ELF-1 (cell line): ENCODE measurements around the gene RTN4RL1.

Experiments
- DNase-seq: peaks from one replicate; pipeline ENCODE4 v3.0.0-alpha.2; 2016; ENCODE audit warnings: low read depth, low spot score

RTN4RL1 gene

DNA sequence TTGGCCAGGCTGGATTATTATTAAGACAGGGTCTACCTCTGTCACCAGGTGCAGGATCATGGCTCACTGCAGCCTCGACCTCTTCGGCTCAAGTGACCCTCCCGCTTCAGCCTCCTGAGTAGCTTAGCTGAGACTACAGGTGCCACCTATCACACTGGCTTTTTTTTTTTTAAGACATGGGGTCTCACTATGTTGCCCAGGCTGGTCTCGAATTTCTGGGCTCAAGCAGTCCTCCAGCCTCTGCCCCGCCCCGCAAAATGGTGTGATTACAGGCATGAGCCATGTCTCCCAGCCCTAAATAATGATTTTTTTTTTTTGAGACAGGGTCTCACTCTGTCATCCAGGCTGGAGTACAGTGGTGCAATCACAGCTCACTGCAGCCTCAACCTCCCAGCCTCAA is 22.5 kb upstream of the RTN4RL1 start:
- DNase-seq: no peak

DNA sequence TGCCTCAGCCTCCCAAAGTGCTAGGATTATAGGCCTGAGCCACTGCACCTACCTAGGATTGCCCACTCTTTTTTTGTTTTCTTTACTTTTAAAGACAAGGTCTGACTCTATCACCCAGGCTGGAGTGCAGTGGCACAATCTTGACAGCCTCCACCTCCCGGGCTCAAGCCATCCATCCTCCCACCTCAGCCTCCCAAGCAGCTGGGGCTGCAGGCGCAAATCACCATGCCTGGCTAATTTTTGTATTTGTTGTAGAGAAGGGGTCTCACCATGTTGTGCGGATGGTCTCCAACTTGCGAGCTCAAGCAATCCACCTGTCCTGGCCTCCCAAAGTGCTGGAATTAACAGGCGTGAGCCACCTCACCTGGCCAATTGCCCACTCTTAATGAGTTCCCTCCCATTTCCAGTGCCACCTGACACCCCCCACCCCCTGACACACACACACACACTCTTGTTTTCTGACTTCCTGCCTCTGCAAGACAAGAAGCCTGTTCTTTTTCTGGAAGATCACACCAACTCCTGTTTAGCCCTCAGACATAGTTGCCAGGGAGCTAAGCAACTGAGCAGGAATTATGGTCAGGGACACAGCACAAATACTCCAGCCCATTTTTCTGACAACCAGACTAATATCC is 19.2 kb upstream of the RTN4RL1 start:
- DNase-seq: no peak

DNA sequence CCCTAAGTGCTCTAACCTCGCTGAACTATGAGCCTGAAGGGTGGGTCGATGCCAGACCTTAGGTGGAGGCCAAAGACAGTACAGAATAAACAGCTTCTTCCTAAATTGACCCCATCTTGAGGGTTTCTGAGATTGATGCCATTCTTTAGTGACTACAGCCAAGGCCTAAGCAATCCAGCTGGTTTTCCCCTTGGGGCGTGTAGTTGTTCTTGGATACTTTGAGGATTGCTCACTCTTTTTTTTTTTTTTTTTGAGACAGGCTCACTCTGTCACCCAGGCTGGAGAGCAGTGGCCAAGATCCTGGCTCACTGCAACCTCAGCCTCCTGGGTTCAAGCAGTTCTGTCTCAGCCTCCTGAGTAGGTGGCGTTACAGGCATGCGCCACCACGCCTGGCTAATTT is 18.7 kb upstream of the RTN4RL1 start:
- DNase-seq: no peak

DNA sequence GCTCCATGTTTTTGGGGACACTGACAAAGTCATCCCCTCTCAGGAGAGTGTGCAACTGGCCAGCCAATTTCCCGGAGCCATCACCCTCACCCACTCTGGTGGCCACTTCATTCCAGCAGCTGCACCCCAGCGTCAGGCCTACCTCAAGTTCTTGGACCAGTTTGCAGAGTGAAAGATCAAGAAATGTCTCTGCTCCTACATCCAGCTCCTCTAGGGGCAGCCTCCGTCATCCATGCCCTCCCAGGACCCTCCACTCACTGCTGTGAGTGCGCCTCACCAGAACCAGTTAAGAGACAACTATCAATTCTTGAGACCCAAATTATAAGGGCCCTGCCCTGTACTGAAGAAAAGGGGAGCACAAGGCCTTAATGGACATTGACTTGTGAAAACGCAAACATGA is 17.8 kb upstream of the RTN4RL1 start:
- DNase-seq: no peak

DNA sequence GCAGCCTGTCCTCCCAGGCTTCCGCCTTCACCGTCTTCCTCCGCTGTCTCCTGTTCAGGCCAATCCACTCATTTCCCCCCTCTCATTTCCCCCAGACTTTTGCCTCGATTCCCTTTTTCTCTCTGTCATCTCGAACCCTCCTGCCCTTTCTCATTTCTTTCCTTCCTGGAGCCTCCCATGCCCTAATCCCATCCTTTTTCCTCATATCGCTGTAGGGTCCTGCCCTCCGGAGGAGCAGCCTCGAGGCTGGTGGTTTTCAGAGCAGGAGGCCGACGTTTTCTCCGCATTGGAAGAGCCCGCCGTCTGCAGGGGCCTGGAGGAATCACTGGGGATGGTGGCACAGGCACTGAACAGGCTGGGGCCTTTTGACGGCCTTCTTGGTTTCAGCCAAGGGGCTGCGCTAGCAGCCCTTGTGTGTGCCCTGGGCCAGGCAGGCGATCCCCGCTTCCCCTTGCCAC is 17.3 kb upstream of the RTN4RL1 start:
- DNase-seq: peak; percentile 54

DNA sequence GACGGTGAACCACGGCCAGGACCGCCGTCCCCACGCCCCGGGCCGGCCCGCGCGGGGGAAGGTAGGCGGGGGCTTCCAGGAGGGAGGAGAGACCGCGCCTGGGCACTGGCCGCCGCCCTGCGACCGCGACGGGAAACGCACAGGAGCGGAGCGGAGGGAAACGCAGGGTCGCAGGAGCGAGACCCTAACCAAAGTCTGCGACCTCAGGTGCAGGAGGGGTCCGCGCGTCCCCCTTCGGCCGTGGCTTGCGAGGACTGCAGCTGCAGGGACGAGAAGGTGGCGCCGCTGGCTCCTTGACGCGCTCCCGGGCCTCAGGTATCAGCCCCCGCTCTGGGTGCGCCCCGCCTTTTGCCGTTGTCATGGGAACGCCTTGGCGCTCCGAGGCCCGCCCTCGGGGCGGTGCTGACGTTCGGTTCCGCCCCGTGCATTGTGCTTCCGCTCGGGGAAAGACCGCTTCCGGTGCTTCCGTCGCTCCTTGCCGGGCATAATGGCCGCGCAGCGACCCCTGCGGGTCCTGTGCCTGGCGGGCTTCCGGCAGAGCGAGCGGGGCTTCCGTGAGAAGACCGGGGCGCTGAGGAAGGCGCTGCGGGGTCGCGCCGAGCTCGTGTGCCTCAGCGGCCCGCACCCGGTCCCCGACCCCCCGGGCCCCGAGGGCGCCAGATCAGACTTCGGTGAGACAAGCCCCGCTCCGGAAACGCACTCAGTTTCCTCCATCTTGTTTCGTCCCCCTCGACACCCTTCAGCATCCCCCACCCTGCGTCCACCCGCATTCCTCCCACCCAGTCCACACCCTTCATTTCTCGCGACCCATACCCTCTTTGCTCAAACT is 16.6 kb upstream of the RTN4RL1 start, which contains the start of gene OVCA2:
Gene OVCA2 (plus strand): TSS at position 462 of the 829 bp plus-strand sequence. CDS start 26 bp downstream, at position 488.
- peak; percentile 97 for DNase-seq

DNA sequence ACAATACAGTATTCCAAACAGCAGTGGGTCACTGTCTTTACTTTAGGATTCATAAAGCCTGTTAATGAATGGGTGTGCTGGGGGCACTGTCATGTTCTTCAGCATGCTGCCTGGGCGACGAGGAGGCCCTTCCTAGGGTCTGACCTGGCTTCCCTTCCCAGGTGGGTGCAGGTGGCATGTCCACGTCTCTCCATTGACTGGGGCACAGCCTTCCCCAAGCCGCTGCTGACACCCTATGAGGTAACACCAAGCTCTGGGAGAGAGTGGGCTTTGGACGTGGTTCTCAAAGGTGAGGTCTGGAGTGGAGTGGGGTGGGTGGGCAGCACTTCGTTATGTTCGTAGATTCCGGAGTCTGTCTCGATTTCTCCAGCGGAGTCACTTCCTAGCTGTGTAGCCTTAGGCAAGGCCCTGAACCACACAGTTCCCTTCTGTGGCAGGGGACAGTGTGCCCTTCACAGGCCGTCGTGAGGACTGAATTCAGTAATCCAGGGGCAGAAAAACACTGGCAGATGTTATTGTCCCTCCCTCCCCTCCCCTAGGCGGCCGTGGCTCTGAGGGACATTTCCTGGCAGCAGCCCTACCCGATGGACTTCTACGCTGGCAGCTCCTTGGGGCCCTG is 15.9 kb upstream of the RTN4RL1 start:
- no peak for DNase-seq

DNA sequence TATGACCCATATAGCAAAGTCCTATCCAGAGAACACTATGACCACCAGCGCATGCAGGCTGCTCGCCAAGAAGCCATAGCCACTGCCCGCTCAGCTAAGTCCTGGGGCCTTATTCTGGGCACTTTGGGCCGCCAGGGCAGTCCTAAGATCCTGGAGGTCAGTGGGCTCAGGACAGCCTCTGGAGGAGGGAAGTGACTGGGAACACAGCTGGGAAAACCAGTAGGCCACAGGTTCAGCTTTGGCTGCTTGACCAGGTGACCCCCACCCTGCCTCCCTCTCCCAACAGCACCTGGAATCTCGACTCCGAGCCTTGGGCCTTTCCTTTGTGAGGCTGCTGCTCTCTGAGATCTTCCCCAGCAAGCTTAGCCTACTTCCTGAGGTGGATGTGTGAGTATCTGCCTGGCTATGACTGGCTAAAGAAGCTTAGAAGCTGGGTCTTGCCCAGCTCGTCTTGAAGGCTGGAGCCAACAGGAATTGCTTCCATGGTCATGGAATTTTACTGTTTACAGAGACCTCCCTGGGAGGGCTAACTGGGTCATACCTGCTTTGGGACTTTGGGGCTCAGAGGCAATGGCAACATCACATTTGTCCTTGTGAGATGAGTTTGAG is 15.2 kb upstream of the RTN4RL1 start:
- no peak for DNase-seq

DNA sequence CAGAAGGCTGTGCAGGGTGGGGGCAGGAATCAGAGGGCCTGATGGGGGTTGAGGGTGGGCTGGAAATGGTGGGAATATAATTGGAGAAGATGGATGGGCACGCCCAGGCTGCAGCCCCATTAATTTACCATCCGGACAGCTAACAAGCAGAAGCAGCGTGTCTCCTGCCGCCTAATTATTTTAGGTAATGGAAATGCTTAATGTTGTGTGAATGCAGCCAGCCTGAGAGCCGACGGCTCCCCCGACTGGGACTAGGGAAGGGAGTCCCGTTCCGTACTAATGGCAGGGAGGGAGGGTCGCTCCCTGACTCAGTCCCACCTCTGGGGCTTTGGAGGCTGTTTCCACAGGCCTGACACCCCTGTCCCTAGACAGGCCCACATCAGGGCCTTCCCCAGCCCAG is 12.0 kb upstream of the RTN4RL1 start:
- no peak for DNase-seq

DNA sequence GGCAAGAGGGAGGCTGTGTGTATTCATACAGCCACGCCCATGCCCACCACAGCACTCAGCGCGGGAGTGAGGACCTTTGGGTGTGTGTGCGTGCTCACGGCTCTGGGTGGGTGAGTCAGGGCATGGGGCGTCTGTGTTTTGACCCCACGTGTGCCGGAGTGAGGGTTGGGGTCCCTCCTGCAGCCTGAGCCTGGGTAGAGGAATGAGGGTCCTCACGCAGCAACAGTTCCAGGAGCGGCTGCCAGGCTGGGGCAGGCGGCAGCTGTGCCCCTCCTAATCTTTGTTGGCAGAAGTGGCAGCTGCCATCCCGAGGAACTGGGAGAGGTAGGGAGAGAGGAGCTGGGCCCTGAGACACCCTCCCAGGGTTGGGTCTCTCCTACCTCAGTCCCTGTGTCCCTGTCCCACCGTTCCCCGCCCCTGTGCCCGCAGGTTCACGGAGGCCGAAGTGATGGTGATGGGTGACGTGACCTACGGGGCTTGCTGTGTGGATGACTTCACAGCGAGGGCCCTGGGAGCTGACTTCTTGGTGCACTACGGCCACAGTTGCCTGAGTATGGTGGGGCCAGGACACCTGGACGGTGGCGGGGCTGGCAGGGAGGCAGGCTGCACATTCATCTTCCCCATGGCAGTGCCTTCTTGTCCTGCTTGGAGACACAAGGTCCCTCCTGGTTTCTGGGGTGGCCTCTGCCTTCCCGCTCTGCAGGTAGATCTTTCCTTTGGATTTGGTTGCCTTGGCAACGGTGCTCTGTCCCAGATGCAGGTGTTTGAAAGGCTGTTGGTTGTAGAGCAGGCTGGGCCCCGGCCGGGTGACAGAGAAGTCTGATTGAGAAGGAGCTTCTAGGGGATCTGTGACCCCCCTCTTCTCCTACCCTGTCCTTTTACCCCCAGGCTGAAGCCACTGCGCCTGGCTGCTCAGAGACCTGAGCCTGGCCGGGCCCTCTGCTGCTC is 10.7 kb upstream of the RTN4RL1 start:
- DNase-seq: no peak

DNA sequence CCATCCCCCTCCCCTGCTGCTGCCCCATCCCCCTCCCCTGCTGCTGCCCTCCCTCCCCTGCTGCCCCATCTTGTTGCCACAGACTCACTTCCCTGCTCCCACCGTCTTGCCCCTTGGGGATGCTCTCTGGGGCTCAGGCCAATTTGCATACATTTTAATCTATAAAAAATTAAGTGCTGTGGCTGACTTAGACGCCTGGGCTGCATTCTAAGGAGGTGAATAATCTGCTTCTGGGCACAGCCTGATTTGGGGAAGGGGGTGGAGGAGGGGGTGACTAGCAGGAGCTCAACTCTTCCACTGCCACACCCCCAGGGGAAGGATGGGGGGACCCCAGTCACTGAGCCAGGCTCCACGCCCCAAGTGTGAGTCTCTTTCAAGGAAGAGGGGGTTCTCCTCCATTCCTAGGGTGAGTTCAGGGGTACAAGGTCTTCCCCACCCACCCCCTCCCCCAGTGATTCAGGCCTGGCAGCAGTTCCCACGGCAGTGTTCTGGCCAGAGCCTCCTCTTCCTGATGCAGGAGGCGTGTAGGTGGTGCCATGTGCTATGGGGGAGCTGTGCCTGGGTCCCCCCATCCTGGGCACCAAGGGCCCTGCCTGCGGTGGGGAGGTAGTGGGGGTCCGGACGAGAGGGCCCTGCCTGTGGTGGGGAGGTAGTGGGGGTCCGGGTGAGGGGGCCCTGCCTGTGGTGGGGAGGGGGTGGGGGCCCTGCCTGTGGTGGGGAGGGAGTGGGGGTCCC is 9.8 kb upstream of the RTN4RL1 start:
- no peak for DNase-seq

DNA sequence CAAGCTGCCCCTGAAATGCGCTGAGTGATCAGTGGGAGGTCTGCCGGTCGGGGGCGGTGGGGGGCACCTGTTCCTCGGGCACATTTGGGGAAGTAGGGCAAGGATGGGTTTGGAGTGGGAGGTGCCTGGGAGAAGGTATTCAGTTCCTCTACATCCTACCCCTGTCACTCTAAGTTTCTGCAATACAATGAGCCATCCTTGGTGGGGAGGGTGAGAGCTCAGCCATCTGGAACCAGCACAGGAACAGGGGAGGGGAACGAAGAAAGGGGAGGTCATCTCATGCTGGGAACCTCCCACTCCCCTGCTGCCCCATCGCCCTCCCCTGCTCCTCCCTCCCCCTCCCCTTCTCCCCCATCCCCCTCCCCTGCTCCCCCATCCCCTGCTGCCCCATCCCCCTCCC is 9.0 kb upstream of the RTN4RL1 start:
- DNase-seq: no peak

DNA sequence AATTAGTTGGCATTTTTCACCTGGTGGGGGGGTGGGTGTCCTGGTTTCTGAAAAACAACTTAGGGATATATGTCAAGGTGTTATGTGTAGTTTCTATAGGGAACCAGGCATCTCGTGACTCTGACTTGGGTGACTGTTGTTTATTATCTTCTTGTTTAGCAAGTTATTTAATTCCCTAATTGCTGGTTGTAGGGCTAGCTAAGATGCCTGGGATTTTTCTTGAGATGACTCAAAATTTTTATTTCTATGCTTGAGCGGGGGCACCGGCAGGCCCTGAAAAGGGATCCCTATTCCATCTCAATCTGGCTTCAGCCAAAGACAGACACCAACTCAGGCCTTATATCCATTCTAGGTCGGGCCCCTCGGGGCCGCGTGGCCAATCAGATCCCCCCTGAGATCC is 8.0 kb upstream of the RTN4RL1 start:
- DNase-seq: no peak

DNA sequence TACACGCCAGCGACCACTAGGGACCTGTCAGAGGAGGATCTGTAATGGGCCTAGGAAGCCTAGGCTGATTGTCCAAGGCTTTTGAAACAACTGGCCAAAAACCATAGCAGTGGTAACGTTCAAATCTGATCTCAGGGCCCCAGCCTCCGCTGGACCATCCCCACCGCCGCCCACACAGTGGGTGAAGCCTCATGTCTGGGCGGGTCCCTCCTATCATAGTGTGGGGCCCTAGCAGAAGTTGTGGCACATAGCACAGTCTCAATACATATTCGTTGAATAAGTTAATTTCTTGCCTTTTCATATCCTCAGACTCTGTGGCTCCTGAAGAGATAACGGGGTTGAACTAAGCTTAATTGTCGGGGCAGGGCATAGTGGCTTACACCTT is 5.6 kb upstream of the RTN4RL1 start:
- no peak for DNase-seq

DNA sequence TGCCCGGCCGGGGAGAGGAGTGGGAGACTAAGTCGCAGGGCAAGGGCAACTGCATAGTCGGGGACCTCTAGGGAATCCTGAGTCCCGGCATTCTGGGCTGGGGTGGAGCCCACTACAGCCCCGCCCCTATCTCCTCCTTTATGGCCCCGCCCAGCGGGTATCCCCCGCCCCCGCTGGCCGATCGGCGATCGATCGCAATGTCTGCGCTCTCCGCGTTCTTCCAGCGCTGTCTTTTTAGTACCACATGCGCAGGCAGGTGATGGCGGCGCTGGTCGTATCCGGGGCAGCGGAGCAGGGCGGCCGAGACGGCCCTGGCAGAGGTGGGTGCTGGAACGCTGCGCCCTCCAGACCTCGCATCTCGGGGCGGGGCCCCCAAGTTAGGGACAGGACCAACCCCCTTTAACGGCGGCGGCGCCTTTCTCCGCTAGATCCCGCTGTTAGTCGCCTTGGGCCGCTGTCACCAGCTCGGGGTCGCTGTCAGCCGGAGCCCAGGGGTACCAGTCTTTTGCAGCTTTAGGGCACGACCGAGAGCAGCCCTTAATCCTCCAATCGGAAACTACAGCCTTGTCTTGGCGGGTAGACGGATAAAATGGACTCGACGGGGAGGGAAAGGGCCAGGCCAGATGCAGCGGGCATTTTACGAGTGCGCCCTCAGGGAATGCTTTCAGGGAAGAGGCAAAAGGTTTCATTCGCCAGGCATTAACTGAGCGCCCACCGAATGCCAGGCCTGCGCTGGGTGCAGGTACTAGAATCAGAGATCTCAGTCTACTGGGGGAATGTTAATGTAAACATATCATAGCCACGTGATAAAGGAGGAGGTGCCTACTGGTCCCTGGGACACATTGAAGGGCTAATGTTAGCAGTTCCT is 5.0 kb upstream of the RTN4RL1 start, which contains the start of gene DPH1:
Gene DPH1 (plus strand): TSS at position 243 of the 868 bp plus-strand sequence. CDS start 17 bp downstream, at position 260.
- peak; percentile 90 for DNase-seq

DNA sequence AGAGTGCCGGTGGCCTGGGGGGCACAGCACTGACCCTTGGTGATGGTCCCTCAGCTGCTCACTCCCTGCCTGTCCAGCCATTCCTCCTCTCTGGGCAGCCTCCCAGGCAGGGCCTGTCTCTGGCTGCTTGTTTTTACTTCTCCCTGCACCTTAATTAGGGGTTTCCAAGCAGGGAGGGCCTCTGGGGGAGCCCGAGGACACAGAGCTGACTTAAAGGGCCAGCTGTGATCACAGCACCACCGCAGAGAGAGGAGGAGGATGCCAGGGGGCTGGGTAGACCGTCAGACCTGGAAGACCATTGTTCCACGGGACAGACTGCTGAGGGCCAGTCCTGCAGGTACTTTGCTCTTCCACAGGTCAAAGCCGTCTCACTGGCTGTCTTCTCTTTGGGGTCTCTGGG is 3.6 kb upstream of the RTN4RL1 start:
- peak; percentile 63 for DNase-seq

DNA sequence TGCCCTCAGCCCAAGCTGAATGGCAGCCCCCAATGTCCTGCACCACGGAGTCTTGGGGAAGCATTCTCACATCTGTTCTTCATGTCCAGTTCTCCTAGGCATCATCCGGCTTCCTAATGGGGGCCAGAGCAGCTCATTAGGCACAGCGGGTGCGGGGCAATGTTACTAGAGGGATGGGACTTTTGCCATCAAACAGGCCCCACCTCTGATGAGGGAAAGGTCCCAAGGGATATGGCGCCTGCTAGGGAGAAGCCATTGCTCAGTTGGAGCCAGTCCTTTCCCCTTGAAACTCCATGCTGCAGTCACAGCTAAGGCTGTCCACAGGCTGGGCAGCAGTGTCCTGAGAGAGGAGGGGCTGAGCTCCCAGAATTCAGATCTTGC is 3.1 kb upstream of the RTN4RL1 start:
- DNase-seq: no peak

DNA sequence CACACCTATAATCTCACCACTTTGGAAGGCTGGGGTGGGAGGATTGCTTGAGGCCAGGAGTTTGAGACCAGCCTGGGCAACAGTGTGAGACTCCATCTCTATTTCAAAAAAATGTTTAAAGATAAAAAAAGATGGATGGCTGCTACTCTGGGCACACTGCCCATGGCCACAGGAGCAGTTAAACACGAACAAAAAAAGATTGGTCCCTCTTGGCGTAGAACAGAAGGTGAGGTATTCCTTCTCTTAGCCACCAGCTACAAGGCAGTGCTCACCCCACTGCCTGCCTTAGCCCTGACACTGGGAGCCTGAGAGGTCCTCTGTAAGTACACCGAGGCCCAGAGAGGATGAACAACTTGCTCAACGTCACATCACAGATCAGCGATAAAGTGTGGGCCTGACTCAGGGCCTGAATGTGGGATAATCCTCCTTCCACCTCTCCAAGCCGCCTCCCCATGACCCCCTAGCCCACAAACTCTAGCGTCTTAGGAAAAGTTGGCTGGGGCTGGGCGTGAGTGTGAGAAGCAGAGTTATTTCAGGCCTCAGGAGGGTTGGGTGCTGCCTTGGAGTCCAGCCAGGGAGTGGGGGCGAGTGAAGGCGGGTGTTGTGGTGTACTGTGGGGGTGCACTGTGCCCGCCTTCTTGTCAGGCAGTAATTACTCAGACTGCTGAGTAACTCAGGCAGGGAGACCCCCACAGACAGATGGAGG is 2.5 kb upstream of the RTN4RL1 start:
- DNase-seq: no peak
